ENCODE measurements around the gene JARID2. TPM values are rescaled to one million over a fixed set of nuclear protein-coding genes. Genes with fewer than 3 reads are reported as not detected.

Gene JARID2
- total RNA-seq, 3 donors from 2014 or later = 10.6 to 11.8 (median 11.4) TPM

GRCh38 chr6:15464211-15464725, 218.4 kb downstream of the JARID2 start:
- ATAC-seq (peak; percentile 71), DNase-seq (peak in 2 of 3 donors; percentile 53 to 64)
- H3K4me1 ChIP-seq (ENCODE audit: low read depth) = peaks cover 4% of the 10 kb centered on the region
- intact Hi-C loops (cut with DNase I, micrococcal nuclease) = no loop called here
- H3K4me3 ChIP-seq = no peak overlapping the region
- H3K9me3 ChIP-seq = no peaks in the 10 kb centered on the region
- H3K36me3 ChIP-seq (ENCODE audit: low read depth) = no peaks in the 10 kb centered on the region
- peak; percentile 55 for TF ChIP-seq CTCF (IDR thresholded peaks at IDR 0.05)

- Histone ChIP-seq H3K4me3 (no peak overlapping the region), H3K4me1 (ENCODE audit: low read depth) (peaks cover 4% of the 10 kb centered on the region), H3K9me3 (no peaks in the 10 kb centered on the region), H3K36me3 (ENCODE audit: low read depth) (no peaks in the 10 kb centered on the region)
- ATAC-seq = no peak
- intact Hi-C loops (cut with DNase I, micrococcal nuclease) = no loop called here
- no peak for DNase-seq
- TF ChIP-seq CTCF (IDR thresholded peaks at IDR 0.05) = no peak
Observed at GRCh38 chr6:15465212-15465611, 219.3 kb downstream of the JARID2 start.

GRCh38 chr6:15470746-15471145, 224.9 kb downstream of the JARID2 start:
- DNase-seq (no peak), ATAC-seq (no peak)
- no peaks in the 10 kb centered on the region for H3K4me1 ChIP-seq (ENCODE audit: low read depth)

GRCh38 chr6:15472621-15473020, 226.8 kb downstream of the JARID2 start:
- ATAC-seq (peak; percentile 51), DNase-seq (no peak)
- H3K4me1 ChIP-seq (ENCODE audit: low read depth) = no peaks in the 10 kb centered on the region
- H3K9me3 ChIP-seq = no peaks in the 10 kb centered on the region
- no peaks in the 10 kb centered on the region for H3K36me3 ChIP-seq (ENCODE audit: low read depth)
- H3K4me3 ChIP-seq = no peak overlapping the region
- intact Hi-C loops (cut with DNase I, micrococcal nuclease) = no loop called here
- no peak for TF ChIP-seq CTCF (IDR thresholded peaks at IDR 0.05)

More at GRCh38 chr6:15470746-15471145, 224.9 kb downstream of the JARID2 start:
- intact Hi-C loops (cut with DNase I, micrococcal nuclease) = no loop called here
- Histone ChIP-seq H3K36me3 (ENCODE audit: low read depth) (no peaks in the 10 kb centered on the region), H3K9me3 (no peaks in the 10 kb centered on the region), H3K4me3 (no peak overlapping the region)
- TF ChIP-seq CTCF (IDR thresholded peaks at IDR 0.05) = no peak

GRCh38 chr6:15473174-15473573, 227.3 kb downstream of the JARID2 start:
- ATAC-seq = no peak
- DNase-seq = no peak
- no peak for TF ChIP-seq CTCF (IDR thresholded peaks at IDR 0.05)
- intact Hi-C loops (cut with DNase I, micrococcal nuclease) = no loop called here
- Histone ChIP-seq H3K4me3 (no peak overlapping the region), H3K4me1 (ENCODE audit: low read depth) (no peaks in the 10 kb centered on the region), H3K9me3 (no peaks in the 10 kb centered on the region), H3K36me3 (ENCODE audit: low read depth) (no peaks in the 10 kb centered on the region)

- H3K4me3 ChIP-seq = no peak overlapping the region
- ATAC-seq = peak; percentile 29
- no peak for TF ChIP-seq CTCF (IDR thresholded peaks at IDR 0.05)
- no peaks in the 10 kb centered on the region for H3K4me1 ChIP-seq (ENCODE audit: low read depth)
- intact Hi-C loops (cut with DNase I, micrococcal nuclease) = no loop called here
- no peaks in the 10 kb centered on the region for H3K36me3 ChIP-seq (ENCODE audit: low read depth)
- DNase-seq = no peak
- no peaks in the 10 kb centered on the region for H3K9me3 ChIP-seq
Observed at GRCh38 chr6:15473741-15474161, 227.9 kb downstream of the JARID2 start.

Measured in mucosa of descending colon (tissue), 3 donors.